Pancreas (tissue), 10 donors: ENCODE data around the gene TCF4. TPM values are rescaled to one million over a fixed set of nuclear protein-coding genes. Genes with fewer than 3 reads are reported as not detected.

Experiments
- ATAC-seq, 4 donors: fragments of 200-7000 bp; cut with Tn5 transposase; one replicate each; pipeline versions ENCODE4 v1.8.0 to v1.9.1; 2020; ENCODE audit warnings: mild to moderate bottlenecking in 4 of 4, moderate library complexity in 4 of 4
- DNase-seq, 6 donors: peaks; one replicate each; pipeline ENCODE4 v3.0.0-alpha.2; 2020
- FAIRE-seq: peaks from 2 replicates; lab custom pipeline; 2012; peaks lifted over from hg19 to GRCh38; lab: Jason Lieb, UNC
- H3K27ac ChIP-seq, 4 donors: fragments of 200-600 bp; sonication (generic); 1 replicate in 3 of 4; 2 replicates in 1 of 4; pipeline versions ENCODE4 v1.5.0 to v1.8.0; 2020
- H3K27me3 ChIP-seq, 4 donors: fragments of 200-600 bp; one replicate each; pipeline ENCODE4 v1.8.0; 2021
- H3K36me3 ChIP-seq, 3 donors: fragments of 200-600 bp; sonication (generic) in 1 of 3; one replicate each; pipeline versions ENCODE4 v1.5.0 to v1.8.0; 2020 to 2021
- H3K4me1 ChIP-seq, 3 donors: fragments of 200-600 bp; one replicate each; pipeline ENCODE4 v1.8.0; 2021
- H3K4me3 ChIP-seq, 4 donors: fragments of 200-600 bp; sonication (generic) in 2 of 4; one replicate each; pipeline versions ENCODE4 v1.5.0 to v1.8.0; 2020 to 2021
- H3K9me3 ChIP-seq, 4 donors: fragments of 200-600 bp; one replicate each; pipeline ENCODE4 v1.8.0; 2021
- CTCF ChIP-seq, 4 donors: fragments of 200-600 bp; sonication (generic) in 3 of 4; IDR thresholded peaks; one replicate each; pipeline versions ENCODE4 v1.5.0 to v1.8.0; 2021; ENCODE audit warnings: antibody characterized with exemption in 4 of 4
- WGBS, 2 donors: extraction: QIAGEN DNeasy Blood & Tissue Kit; methylation state at CpG; one replicate each; pipeline ENCODE4 v1.1.7; 2013; 5-methylcytosine and 5-hydroxymethylcytosine counted together
- intact Hi-C, 3 donors: fragments of 100-400 bp; cut with DNase I; formaldehyde crosslinking; loops; one replicate each; pipeline versions ENCODE4 v1.11.1 to v1.14.2; 2022
- polyA plus RNA-seq, 2 donors: library from polyadenylated mRNA; stranded (reverse); fragments of 200-250 nt; gene quantifications; one replicate each; pipeline ENCODE4 v1.2.3, GENCODE V29; 2013
- total RNA-seq, 6 donors: library from RNA; stranded (reverse); fragmentation: NEBNext Ultra II Directional in 4 of 6; extraction: Animal tissue kit (Norgen Biotek cat#: 25700) in 4 of 6; gene quantifications; one replicate each; pipeline versions ENCODE4 v1.2.1 to v1.2.4, GENCODE V29; 2021 to 2023
- donor health status: healthy with polysubstance abuse.
- donor health status: DM: no; HTN: no; CAD: no; lungs with moderate emphysema.
- donor health status: DM: no; HTN: no; CAD: no.
- donor health status: control.
- donor health status: control.
- donor health status: Bipolar disorder and iron deficiency.
- donor health status: DM: yes; HTN: yes; CAD: no.
- donor health status: DM: no; HTN: no; CAD: no.
- donor health status: DM: no; HTN: no; CAD: no.
- donor health status: DM: yes; HTN: yes; CAD: no.

The TCF4 gene
- total and polyA plus RNA-seq, 8 donors, result 4.4 to 27.9 (median 10.5) TPM

- ATAC-seq, result no peak
Measured at GRCh38 chr18:55511277-55511676, 76.7 kb downstream of the TCF4 start.

DNA sequence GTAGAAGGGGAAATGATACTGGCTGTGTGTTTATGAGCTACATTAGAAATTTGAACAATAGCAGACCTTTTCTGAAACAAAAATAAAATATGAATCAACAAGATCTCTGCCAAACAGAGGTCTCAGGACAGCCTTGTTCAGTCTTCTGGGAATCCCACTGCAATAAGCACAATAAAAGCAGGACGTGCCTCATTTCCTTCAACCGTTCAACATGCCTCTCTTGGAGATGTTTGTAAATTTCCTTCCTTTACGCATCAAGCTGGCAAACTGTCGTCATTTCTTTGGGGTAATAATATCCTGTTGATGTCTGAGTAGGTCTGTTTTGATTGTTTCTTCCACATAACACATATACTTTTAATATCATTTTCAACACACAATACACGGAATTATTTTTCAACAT lies 77.2 kb downstream of the TCF4 start:
- no peak for FAIRE-seq
- Histone ChIP-seq H3K4me1 (peaks cover 0 to 6% (median 0%) of the 10 kb centered on the region in 3 donors), H3K4me3 (no peak overlapping the region), H3K36me3 (no peaks in the 10 kb centered on the region), H3K27me3 (no peaks in the 10 kb centered on the region), H3K9me3 (no peaks in the 10 kb centered on the region), H3K27ac (peak overlapping the region in 2 of 4 donors; percentile 23 to 31)
- intact Hi-C loops, result no loop called here
- peak in 3 of 4 donors; percentile 30 to 73 (median 51) for ATAC-seq
- 80 to 86% methylated on average over 5 of the region's 5 CpGs for WGBS, 2 donors
- no peak for TF ChIP-seq CTCF (IDR thresholded peaks at IDR 0.05)
- no peak for DNase-seq

More at GRCh38 chr18:55511277-55511676, 76.7 kb downstream of the TCF4 start:
- Histone ChIP-seq H3K36me3 (no peaks in the 10 kb centered on the region), H3K9me3 (no peaks in the 10 kb centered on the region), H3K27ac (no peak overlapping the region), H3K4me1 (peaks cover 0 to 6% (median 0%) of the 10 kb centered on the region in 3 donors), H3K27me3 (no peaks in the 10 kb centered on the region), H3K4me3 (no peak overlapping the region)
- no peak for TF ChIP-seq CTCF (IDR thresholded peaks at IDR 0.05)
- FAIRE-seq, result no peak
- no peak for DNase-seq
- intact Hi-C loops, result no loop called here

GRCh38 chr18:55509631-55510324 lies 78.2 kb downstream of the TCF4 start:
- Histone ChIP-seq H3K27ac (peak overlapping the region in 2 of 4 donors; percentile 23 to 31), H3K4me3 (no peak overlapping the region), H3K27me3 (no peaks in the 10 kb centered on the region), H3K4me1 (peaks cover 0 to 6% (median 0%) of the 10 kb centered on the region in 3 donors), H3K36me3 (no peaks in the 10 kb centered on the region), H3K9me3 (no peaks in the 10 kb centered on the region)
- peak in 3 of 4 donors; percentile 44 to 55 (median 50) for ATAC-seq
- 57 to 59% methylated on average over 4 of the region's 4 CpGs for WGBS, 2 donors
- no peak for DNase-seq
- intact Hi-C loops, result no loop called here
- no peak for TF ChIP-seq CTCF (IDR thresholded peaks at IDR 0.05)
- no peak for FAIRE-seq

DNA sequence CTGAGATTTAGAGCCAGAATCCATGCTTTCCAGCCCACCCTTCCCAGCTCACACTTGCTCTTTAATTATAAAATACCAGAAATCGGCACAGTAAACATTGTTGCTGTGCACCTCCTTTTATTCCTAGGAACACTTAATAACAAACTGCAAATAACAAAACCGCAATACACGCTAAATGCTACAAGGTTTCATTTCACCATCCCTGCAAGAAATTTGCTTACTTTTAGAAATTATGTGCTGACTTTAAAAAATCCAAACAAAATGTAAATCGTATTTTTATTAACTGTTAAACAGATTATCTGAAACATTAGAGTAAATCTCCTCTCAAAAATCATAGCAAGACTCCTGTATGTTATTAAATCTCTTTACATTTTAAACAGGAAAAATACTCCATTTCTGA lies 79.3 kb downstream of the TCF4 start:
- no peaks in the 10 kb centered on the region for H3K9me3 ChIP-seq

More for the DNA sequence above, 79.3 kb downstream of the TCF4 start:
- no peak overlapping the region for H3K27ac ChIP-seq
- no peak overlapping the region for H3K4me3 ChIP-seq
- ATAC-seq, result no peak
- WGBS, 2 donors, result 76 to 78% methylated on average over 4 of the region's 4 CpGs
- no peak for TF ChIP-seq CTCF (IDR thresholded peaks at IDR 0.05)
- intact Hi-C loops, result no loop called here
- H3K27me3 ChIP-seq, result no peaks in the 10 kb centered on the region
- no peak for DNase-seq
- peaks cover 0 to 6% (median 0%) of the 10 kb centered on the region in 3 donors for H3K4me1 ChIP-seq
- no peak for FAIRE-seq
- H3K36me3 ChIP-seq, result no peaks in the 10 kb centered on the region
